OCI-LY7 (cell line): Measurements from ENCODE around the gene SLC16A3.

Experiments used
- CTCF ChIP-seq: fragments of 200-600 bp; sonication (generic); conservative IDR thresholded peaks from 2 replicates; pipeline ENCODE4 v1.5.1; 2014; ENCODE audit warnings: mild to moderate bottlenecking, antibody characterized with exemption, low read length, moderate library complexity, mixed read lengths
- EZH2phosphoT487 ChIP-seq: fragments of 200-600 bp; sonication (generic); IDR thresholded peaks from 2 replicates; pipeline ENCODE4 v1.6.1; 2018; ENCODE audit warnings: low read depth, borderline replicate concordance, mild to moderate bottlenecking, mixed run types, antibody characterized with exemption, low read length, moderate library complexity, mixed read lengths

- TF ChIP-seq CTCF (no peak), EZH2phosphoT487 (no peak)
These were observed 11.2 kb downstream of the SLC16A3 start for GRCh38 chr17:82239926-82240505.
